HCT116 (cell line): Measurements from ENCODE around the gene CPS1.

Source experiments
- POLR2A ChIP-seq: IDR thresholded peaks from 2 replicates; pipeline ENCODE4 v1.7.0; 2011; ENCODE audit warnings: borderline replicate concordance; ENCODE audit not compliant: insufficient read depth, insufficient read length; ENCODE audit errors: extremely low read depth
- TF ChIP-seq, protein P1 (sequence below), 3 experiments: fragments of 200-600 bp in 1 of 3; sonication (generic) in 1 of 3; IDR thresholded peaks in 2 of 3; conservative IDR thresholded peaks in 1 of 3; 2 replicates each; pipeline ENCODE4 v1.5.1; 2012 to 2017; ENCODE audit warnings: low read depth in 2 of 3, low read length in 2 of 3, antibody characterized with exemption in 1 of 3, borderline replicate concordance in 1 of 3, control low read depth in 1 of 3, mild to moderate bottlenecking in 1 of 3, mixed read lengths in 1 of 3, mixed run types in 1 of 3, moderate library complexity in 1 of 3; ENCODE audit not compliant: insufficient read depth in 1 of 3

DNA sequence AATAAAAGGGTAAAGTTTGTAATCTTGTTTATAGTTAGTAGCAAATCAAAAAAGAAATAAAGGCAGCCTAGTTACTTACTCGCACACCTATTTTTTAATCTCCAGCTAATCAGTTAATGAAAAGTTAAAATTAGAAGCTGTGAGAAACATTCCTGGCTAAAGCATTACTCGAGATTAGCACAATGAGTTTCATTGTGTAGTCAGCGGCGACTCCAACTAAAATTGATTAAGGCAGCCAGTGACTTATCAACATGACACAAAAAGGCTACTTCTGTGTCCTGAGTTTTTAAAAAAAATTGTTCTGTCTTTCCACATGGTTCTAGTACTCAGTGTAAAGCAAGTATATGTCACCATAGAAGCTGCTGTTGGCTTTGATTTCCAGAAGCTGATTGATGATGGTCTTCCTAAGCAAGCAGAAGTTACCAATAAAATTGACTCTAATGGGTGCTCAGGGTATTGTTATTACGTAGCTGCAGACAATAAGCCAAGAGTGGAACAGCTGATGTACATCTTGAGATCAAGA is 159.2 kb downstream of the CPS1 start:
- TF ChIP-seq, protein P1, sequence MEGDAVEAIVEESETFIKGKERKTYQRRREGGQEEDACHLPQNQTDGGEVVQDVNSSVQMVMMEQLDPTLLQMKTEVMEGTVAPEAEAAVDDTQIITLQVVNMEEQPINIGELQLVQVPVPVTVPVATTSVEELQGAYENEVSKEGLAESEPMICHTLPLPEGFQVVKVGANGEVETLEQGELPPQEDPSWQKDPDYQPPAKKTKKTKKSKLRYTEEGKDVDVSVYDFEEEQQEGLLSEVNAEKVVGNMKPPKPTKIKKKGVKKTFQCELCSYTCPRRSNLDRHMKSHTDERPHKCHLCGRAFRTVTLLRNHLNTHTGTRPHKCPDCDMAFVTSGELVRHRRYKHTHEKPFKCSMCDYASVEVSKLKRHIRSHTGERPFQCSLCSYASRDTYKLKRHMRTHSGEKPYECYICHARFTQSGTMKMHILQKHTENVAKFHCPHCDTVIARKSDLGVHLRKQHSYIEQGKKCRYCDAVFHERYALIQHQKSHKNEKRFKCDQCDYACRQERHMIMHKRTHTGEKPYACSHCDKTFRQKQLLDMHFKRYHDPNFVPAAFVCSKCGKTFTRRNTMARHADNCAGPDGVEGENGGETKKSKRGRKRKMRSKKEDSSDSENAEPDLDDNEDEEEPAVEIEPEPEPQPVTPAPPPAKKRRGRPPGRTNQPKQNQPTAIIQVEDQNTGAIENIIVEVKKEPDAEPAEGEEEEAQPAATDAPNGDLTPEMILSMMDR (IDR thresholded peaks at IDR 0.05 in 2 of 3, conservative IDR thresholded peaks at IDR 0.05 in 1 of 3; ENCODE audit: borderline replicate concordance in 1 of 3, insufficient read depth in 1 of 3, low read depth in 2 of 3, low read length in 2 of 3) = no peak
- no peak for TF ChIP-seq POLR2A
